ENCODE data around the gene SCIN.
"Not testable (repeated sequence)": the region's sequence is repeated elsewhere in the genome, so short reads cannot be mapped to it uniquely, and the experiment has no call there.

SCIN gene

DNA sequence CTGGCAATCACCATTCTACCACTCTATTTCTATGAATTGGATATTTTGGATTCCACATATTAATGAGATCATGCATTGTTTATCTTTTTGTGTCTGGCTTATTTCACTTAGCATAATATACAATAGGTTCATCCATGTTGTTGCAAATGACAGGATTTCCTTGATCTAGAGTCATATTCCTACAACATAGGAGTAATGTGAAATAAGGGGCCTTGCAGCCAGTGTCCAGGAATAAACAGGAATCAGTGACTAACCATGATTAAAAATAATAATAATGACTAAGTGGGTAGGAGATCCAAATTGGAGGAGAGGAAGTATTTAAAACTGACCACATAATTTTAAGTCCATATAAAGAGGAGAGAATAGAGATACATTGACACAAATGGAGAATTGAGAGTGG, 49.9 kb downstream of the SCIN start:
- DNase-seq = no peak

DNA sequence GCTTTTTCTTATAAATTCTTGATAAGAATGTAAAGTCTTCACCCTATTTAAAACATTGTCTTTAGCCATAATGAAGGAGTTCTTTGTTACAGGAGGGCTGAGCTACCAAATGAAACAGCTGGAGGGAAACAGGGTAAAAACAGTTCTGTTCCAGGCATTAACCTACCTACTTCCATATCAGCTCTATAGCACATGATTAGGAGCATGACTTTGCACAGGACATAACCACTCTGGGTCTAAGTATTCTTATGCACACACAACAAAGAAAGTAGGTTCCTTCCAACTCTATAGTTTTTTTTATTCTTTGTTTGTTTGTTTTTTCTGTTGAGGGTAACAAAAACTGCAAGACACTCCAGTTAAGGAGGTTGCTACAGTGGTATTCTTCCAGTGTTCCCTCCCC, 52.7 kb downstream of the SCIN start:
- no peak for DNase-seq

DNA sequence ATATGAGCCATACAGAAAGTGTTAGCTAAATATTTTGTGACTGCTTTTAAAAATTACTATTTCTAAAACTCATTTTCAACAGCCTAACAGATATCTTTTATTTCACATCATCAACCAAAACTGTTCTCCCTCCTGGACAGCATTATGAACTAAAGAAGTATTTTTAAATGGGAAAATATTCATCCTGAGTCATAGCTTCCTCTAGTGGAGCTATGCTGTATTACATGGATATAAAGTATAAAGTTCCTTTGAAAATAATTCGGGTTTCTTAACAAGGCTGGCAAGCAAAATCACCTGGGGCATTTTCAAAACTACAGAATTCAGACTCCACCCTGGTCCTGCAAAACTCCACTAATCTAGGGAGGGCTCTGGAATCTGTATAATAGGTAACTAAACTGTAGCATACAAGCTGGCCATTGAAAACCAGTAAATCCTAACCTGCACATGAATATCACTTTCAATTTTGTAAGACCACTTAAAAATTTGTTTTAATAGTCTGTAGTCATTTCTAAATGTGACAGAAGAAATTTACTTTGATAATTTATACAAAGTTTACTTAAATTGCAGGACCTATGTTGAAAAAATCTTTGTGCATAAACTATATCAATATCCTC, 53.5 kb downstream of the SCIN start:
- peak; percentile 58 for DNase-seq

DNA sequence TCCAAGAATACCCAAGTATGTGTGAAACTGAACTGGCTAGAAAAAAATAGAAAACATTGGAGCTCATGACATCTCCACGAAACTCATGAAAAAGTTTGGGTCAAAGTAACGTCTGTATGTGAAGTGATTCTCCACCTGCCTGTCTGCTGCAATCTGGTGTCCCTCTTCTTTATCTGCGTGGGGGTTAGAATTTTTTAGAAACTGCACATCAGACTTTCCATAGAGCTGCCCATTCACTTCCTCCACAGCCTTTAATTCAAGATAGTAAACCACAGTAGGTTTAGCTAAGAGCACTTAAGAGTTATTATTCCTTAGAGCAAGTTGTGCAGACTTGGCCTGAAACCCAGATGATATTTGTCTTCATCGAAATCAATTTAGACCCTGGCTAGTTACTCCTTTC, 55.3 kb downstream of the SCIN start:
- DNase-seq = no peak

DNA sequence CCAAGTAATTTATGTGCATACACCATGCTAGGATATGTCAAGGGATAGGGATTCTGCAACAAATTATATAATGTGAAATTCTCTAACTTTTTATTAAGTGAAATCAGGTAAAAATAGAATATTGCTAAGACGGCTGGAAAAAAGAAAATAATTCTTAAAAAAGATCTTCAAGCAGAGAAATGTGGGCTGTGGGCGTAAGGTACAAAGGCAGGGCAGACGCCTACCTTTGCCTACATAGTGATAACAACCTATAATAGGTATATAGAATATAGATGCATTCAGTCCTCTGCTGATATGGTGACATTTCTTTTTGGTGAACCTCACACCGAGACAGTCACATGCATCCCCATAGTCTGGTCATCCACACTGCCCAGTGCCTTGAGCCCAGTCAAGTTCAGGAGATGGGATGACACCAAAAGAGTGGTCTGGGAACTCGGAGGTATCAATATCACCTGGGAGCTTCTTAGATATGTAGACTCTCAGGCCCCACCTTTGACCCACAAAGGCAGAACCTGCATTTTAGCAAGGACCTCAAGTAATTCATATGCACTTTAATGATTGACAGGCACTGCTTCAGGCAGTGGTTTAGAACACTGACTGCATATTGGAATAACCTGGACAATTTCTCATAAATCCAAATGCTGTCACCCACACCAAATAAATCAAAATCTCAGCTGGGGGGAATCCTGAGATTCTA, 59.4 kb downstream of the SCIN start:
- no peak for DNase-seq

DNA sequence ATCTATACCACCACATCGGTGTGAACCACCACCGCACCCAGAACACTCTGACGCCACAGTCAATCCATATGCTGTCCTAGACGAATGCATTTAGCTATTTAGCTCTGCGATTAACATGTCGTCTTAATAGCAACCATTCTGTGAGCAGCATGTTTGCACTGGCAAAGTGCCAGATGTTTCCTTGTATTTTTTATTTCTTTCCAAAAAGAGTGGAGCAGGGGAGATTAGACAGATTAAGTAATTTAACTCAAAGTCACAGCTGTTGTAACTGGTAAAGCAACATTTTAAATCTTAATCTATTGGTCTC, 59.9 kb downstream of the SCIN start:
- DNase-seq = peak; percentile 91

DNA sequence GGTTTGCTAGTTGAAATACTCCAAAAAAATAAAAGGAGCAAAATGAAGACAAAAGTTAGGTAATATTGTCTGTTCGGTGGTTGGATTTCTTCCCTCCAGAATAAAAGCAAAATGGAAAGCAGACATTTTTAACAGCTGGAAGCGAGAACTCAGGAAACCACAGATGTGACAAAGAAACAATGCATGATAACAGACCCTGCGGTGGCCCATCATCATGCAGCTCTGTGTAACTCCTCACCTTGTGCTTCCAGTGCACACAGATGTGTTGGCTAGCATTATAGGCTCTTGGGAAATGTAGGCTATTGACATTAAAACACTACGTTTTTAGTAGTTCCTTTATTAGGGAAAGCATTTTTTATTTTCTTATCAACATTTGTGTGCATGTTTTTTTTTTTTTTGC, 63.1 kb downstream of the SCIN start:
- DNase-seq = no peak

DNA sequence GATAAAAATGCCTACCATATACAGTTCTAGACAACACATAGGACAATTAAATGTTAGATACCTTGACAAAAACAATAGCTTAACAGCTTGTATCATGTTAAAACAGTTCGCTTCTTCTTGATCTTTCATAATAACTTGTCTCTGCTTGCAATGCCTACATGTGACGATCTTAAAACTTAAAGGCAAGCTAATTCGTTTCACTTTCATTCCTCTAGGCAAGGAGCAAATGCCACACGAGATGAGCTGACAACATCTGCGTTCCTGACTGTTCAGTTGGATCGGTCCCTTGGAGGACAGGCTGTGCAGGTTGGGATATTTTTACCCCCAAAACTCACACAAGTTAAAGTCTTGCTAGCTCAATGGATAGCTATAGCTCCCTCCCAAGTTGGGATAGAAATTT, 65.3 kb downstream of the SCIN start:
- DNase-seq = no peak

DNA sequence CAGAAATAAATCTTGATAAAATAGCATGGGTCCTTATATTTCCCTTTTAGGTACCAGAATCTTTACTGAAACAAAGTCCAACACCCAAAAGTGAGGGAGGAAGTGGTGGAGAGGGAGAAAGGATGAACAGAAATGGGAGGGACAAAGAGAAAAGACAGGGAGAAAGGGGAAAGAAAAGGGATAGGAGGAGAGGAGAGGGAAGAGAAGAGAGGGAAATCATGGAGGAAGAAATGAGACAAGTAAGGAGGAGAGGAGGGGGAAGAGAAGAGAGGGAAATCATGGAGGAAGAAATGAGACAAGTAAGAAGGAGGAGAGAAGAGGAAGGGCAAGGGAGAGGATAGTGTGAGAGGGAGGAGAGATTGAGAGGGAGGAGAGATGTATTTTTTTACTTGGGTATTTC, 66.8 kb downstream of the SCIN start:
- no peak for DNase-seq

DNA sequence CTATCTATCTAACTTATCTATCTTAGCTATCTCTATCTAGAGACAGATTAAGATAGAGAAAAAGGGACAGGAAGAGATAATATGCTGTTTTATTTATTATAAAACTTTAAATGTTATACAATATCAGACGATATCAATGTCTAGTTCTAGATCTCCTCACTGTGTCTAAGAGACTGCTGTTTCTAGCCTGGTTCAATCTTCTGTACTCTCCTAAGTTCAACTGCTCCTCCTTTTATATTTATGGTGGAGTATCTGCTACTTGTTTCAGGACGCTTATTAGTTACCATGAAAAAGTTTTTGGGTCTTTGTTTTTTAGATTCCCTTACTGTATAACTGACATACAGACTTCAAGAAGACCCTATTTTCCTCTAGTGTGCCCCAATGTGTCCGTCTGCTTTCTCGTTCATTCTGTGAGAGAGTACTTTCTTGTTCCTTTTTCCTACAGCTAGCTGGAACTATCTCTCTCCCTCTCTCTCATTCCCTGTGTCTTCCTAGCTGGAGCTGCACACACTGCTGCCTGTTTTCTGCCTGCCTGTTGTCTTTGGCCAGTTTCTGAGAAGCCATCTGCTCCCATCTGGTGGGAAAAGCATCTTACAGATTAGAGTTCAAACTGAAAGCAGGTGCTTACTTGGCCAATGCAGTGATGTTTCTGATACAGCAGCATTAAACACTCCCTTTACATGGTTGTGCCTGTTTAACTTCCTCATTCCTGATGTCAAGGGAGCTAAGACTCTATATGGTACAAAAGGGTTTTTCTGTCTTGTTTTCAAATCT, 67.5 kb downstream of the SCIN start:
- DNase-seq = peak; percentile 44

DNA sequence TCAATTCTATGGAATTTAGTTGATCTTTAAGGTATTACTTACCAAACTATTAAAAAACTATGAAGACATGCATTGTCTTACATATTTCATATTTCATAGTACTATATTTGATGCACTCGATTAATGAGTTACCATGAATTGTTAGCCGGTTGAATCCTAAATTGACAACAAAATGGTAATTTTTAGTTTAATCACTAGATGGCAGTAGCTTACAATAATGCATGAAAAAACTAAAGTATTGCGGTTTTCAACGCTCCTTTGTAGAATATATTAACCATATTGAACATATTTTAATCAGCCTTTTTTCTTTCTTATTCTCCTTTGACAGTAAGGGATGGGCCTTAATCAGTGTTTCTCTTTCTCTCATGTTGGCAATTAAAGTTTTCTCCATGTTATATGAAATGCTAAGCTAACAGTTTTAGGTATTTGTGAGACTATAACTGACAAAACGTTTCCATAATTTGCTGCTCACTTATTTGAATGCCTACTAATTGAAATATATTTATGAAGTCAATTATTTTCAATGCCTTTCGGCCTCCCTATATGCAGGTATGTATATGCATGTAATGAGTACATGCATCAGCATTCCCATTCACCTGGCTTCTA, 68.4 kb downstream of the SCIN start:
- DNase-seq = peak; percentile 64

DNA sequence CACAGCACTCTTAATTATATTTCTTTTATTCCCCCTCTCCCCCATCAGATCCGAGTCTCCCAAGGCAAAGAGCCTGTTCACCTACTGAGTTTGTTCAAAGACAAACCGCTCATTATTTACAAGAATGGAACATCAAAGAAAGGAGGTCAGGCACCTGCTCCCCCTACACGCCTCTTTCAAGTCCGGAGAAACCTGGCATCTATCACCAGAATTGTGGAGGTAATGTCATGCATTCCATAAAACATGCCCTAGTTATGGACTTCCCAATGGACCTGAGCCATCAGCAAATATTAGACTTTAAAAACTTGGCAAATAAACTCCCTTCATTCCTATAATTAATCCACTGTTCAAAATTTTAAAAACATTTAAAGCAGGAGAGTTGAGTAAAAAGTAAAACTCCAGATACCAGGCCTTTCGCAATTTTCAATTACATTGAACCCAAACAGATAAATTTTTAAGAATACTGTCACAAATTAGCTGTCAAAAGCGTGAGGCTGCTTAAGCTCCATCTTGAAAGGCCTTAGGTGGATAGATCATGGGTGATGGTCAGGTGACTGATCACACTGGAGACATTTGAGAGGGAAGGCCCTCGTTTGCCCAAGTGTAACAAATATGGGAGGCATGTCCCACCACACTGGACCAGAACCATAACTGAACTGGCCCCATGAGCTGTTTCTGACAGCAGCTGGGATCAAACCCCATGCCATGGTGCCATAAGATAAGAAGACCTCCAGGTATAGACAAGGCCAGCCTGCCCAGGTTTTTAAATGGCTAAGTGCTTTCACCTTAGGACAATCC, 70.0 kb downstream of the SCIN start:
- no peak for DNase-seq

DNA sequence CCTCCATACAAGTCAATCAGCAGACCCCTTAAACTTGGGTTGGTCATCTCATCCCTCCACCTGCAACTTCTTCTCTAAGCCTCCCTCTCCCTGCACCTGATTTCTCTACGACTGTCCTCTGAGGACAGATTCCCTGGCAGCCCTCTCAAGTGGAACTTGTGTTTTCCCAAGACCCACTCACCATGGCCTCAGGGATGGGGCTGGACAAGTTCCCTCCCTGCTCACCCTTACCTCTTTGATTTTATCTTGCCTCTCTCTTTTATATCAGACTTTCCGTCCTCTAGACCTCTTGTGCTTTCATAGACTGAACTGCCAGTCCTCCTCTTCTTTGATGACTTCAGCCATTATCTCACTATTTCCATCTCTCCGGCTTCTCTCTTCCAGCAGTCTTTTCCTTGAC, 70.7 kb downstream of the SCIN start:
- DNase-seq = no peak

DNA sequence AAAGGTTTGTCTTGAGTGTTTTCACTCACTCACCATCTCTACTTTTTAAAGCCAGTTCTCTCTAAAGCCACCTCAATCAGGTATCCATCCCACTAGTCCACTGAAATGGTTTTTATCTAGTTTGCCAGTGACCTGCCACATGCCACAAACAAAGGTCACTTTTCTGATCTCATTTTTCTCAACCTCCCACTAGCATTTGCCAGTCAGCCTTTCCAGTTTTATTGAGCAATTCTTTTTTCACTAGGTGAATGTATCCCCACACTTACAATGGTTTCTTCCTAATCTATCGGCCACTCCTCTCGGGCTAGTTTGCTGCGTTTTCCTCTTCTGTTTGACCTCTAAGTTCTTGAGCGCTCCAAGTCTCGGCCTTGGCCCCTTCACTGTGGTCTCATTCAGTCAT, 72.0 kb downstream of the SCIN start:
- no peak for DNase-seq

DNA sequence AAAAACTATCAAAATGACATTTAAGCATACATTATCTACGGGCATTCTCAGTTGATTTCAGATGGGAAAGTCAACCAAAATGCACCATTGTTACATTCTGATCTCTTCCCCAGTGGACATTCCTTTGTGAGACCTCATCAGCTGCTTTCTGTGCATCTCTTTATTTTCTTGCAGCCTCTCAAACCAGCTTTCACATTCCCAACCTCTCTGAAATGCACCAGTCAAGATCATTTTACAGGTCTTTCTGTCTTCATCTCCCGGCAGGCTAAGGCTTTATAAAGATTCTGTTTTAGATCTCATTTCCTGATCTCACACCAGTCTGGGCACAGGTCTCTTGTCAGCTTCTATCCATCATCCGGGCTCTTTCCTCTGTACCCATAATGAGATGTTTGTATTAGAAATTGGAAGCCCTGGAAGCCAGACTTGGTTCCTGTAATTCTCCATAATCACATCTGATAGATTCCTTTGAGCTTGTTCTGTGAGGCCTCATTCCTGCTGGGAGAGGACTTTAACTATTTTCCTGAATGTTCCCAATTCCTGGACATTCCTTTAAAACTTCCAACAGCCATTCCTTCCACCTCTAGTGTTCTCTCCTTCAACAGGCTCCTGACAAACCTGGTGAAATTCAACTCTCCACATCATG, 72.6 kb downstream of the SCIN start:
- DNase-seq = no peak

DNA sequence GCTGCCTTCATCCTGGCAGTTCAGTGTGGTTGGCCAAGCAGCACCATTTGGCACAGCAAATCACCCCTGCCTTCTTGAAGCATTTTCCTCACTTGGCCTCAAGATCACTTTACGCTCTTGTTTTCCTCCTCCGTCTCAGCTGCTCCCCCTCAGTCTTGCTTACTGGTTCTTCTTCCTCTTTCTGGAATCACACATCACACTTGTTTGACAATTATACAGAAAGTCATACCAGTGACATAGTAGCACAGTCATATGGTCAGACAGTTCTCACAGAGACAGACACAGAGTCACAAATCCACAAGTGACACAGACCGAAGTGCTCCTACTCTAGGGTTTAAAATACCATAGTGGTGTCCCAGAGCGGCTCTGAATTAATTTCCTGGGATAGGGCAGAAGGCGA, 73.1 kb downstream of the SCIN start:
- DNase-seq = no peak

DNA sequence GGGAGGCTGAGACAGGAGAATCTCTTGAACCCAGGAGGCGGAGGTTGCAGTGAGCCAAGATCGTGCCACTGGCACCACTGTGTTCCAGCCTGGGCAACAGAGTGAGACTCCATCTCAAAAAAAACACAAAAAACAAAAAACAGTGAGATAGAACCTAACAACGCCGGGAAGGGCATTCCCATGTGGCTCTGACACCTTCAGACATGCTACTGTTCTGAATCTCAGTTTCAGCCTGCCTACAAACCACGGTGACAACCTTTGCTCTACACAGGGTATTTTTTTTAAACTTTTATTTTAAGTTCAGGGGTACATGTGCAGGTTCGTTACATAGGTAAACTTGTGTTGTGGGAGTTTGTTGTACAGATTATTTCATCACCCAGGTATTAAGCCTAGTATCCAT, 74.7 kb downstream of the SCIN start:
- DNase-seq = not testable (repeated sequence)

DNA sequence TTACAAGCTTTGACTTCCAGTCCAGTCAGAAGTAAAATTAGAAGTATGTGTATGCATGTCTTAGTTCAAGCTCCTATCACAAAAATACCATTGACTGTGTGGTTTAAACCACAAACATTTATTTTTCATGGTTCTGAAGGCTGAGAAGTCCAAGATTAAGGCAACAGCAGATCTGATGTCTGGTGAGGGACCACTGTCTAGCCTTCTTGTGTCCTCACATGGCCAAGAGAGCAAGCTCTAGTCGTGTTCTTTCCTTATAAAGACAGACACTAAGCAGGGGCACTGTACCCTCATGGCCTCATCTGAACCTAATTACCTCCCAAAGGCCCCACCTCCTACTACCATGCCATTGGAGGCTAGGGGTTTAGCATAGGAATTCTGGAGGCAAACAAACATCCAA, 75.6 kb downstream of the SCIN start:
- DNase-seq = no peak

DNA sequence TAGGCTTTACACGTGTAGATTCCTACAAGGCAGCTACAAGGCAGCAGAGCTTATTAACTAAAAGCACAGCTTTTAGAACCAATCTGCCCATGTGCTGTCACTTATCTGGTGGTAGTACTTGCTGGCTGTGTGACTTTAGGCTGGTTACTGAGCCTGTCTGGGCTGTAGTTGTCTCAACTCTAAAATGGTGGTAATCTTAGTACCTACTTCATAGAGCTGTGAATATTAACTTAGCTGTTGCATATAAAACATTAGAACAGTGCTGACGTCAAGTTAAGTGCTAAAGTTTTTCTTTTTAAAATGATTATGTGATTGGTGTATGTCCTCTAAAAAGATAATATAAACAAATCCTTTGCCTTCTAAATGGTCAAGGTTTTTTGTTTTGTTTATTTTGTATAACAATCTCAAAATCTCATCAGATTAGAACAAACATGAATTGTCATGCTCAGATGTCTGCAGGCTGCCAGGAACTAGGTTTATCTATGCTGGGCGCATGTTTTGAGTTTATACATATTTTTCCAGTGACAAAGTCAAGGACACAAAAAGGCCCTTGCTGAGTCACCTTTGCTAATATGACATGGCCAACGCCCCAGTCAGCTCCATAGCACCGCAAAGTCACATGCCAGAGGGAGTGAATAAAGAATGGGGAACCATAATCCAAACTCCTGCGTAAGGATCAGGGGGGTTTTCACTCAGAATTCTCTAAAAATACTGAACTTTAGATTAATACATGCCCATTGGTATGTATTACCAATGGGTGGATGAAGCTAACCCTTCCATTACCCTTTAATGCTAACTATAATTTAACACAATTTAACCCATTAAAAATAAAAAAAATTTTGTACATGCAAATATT, 77.1 kb downstream of the SCIN start:
- DNase-seq = no peak

DNA sequence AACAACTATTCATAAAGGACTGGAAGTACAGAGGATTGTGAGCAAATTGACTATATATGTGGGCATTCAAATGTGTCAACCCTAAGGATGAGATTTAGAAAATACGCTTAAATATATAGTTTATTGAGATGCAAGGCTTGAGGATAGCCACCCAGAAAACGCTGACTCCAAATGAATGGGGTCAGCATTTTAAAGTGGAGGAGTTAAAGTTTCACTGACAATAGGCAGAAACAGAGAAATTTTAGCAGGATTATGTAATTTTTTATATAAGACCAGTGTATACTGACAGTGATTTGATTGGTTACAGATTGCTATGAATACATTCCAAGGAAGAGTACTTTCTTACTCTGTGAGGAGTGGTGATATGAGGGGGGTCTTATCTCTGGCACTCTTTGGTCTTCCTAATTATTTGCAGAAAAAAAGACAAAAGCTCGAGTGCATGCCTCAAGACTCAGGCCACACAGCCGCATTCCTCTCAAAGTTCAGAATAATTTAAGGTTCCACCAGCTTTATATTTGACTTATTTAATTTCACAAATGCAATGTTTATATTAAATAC, 78.3 kb downstream of the SCIN start:
- no peak for DNase-seq

DNA sequence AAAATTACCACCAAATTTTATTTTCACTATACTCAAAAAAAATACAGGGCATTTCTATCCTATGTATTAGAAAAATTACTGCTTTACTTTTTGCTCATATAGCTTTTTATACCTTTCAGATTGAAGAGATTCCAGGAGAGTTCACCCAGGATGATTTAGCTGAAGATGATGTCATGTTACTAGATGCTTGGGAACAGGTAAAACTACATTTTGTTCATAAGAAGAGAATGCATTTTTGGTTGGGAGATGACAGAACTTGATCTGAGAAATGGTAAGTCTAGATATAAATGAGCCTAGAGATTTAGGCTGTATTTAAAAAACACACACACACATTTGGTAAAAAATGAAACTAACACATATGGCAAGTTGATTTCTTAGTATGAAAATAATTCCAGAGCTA, 78.8 kb downstream of the SCIN start:
- no peak for DNase-seq
